Sigmoid colon (tissue), 4 donors: Measurements from ENCODE around the gene CHODL.

ENCODE experiments used
- CTCF ChIP-seq, 4 experiments: fragments of 450-650 bp in 3 of 4; fragments of 200-600 bp in 1 of 4; IDR thresholded peaks; one replicate each; pipeline ENCODE4 v1.5.1; 2016 to 2019; ENCODE audit warnings: antibody characterized with exemption in 4 of 4, mild to moderate bottlenecking in 3 of 4, moderate library complexity in 2 of 4
- EP300 ChIP-seq, 4 donors: sonication (generic); formaldehyde crosslinking; IDR thresholded peaks; one replicate each; pipeline ENCODE4 v1.6.1; 2017; ENCODE audit warnings: antibody characterized with exemption in 4 of 4
- POLR2A ChIP-seq, 2 donors: fragments of 450-650 bp; IDR thresholded peaks; one replicate each; pipeline ENCODE4 v1.6.1; 2016; ENCODE audit warnings: antibody characterized with exemption in 2 of 2, mild to moderate bottlenecking in 2 of 2, moderate library complexity in 2 of 2
- POLR2AphosphoS5 ChIP-seq, 4 donors: sonication (generic); formaldehyde crosslinking; IDR thresholded peaks; one replicate each; pipeline ENCODE4 v1.6.1; 2017; ENCODE audit warnings: antibody characterized with exemption in 4 of 4

GRCh38 chr21:18285379-18285778, 40.7 kb downstream of the CHODL start:
- TF ChIP-seq CTCF (IDR thresholded peaks at IDR 0.05) (no peak), POLR2A (IDR thresholded peaks at IDR 0.05) (no peak), POLR2AphosphoS5 (IDR thresholded peaks at IDR 0.05) (no peak), EP300 (IDR thresholded peaks at IDR 0.05) (no peak)
